Stimulated activated effector memory CD8-positive, alpha-beta T cell treated with anti-CD3 and anti-CD28 coated beads, Interleukin-12 subunit alpha, Interleukin-12 subunit beta, amount 100 ng/mL, for 72 hours (primary cell): ENCODE results near the gene CENPVL1.
"Not testable (repeated sequence)": the region's sequence is repeated elsewhere in the genome, so short reads cannot be mapped to it uniquely, and the experiment has no call there.

Experiments
- ATAC-seq: fragments of 150-1000 bp; cut with Tn5 transposase; 2 replicates; pipeline ENCODE4 v1.10.0; 2021
- DNase-seq, 2 donors: peaks; one replicate each; pipeline ENCODE4 v3.0.0; 2021 to 2022; ENCODE audit warnings: low spot score in 2 of 2
- H3K27ac Mint-ChIP-seq: one replicate; pipeline ENCODE4 v1.8.0; 2022; ENCODE audit warnings: mild to moderate bottlenecking, mixed read lengths
- H3K36me3 Mint-ChIP-seq: one replicate; pipeline ENCODE4 v1.8.0; 2022; ENCODE audit warnings: mild to moderate bottlenecking, mixed read lengths
- H3K4me1 Mint-ChIP-seq: one replicate; pipeline ENCODE4 v1.8.0; 2022; ENCODE audit warnings: mixed read lengths
- H3K4me3 Mint-ChIP-seq: one replicate; pipeline ENCODE4 v1.8.0; 2022; ENCODE audit warnings: mild to moderate bottlenecking, mixed read lengths
- H3K9me3 Mint-ChIP-seq: one replicate; pipeline ENCODE4 v1.8.0; 2022; ENCODE audit warnings: mixed read lengths

The CENPVL1 gene

DNA sequence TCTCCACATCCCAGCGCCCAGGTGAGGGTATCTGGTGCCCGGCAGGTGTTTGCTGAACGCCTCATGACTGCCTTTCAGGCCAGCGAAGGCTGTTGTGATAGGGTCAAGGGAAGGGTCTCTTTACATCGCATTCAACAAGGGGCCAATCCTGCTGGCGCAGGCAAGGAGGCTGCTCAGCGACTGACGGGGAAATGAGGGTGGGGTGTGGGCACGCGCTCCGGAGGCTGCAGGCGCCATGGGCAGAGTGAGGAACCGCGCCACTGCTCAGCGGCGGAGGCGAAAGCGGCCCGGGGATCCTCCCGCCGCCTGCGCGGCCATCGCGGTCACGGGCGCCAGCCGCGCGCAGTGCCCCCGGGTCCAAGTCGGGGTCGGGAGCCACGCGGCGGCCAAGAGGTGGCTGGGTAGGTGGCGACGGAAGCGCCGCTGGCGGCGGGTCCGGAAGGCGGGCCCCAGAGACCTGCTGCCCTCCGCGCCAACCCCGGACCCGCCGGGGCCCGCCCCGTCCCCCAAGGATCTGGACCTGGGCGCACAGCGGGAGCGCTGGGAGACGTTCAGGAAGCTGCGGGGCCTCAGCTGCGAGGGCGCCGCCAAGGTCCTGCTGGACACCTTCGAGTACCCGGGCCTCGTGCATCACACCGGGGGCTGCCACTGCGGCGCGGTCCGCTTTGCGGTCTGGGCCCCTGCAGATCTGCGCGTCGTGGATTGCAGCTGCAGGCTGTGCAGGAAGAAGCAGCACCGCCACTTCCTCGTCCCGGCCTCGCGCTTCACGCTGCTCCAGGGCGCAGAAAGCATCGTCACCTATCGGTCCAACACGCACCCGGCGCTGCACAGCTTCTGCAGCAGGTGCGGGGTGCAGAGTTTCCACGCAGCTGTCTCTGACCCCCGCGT, at the start of gene CENPVL1:
Gene CENPVL1 (plus strand): TSS at position 236 of the 888 bp plus-strand sequence. CDS start 0 bp downstream, at position 236.
- H3K9me3 Mint-ChIP-seq, H3K27ac Mint-ChIP-seq, DNase-seq, H3K4me1 Mint-ChIP-seq, ATAC-seq, H3K36me3 Mint-ChIP-seq, H3K4me3 Mint-ChIP-seq: not testable (repeated sequence)

DNA sequence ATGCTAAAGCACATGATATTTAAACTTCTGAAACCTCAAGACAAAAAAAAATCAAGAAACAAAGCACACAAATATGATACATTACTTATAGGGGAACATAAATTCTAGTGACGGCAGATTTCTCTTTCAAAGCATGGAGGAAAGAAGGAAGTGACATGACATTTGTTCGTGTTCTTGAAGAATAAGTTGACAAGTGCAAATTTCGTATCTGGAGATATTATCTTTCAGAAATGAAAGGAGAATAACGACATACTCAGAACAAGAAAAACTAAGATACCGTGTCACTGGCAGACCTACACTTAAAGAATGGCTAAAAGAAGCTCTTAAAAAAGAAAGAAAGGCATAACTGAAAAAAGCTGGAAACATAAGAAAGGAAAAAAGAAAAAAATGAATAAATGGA, 44.3 kb upstream of the CENPVL1 start:
- Mint-ChIP-seq H3K4me3 (no peak overlapping the region), H3K9me3 (no peaks in the 10 kb centered on the region), H3K27ac (no peak overlapping the region), H3K4me1 (no peaks in the 10 kb centered on the region), H3K36me3 (no peaks in the 10 kb centered on the region)
- ATAC-seq = no peak
- no peak for DNase-seq

DNA sequence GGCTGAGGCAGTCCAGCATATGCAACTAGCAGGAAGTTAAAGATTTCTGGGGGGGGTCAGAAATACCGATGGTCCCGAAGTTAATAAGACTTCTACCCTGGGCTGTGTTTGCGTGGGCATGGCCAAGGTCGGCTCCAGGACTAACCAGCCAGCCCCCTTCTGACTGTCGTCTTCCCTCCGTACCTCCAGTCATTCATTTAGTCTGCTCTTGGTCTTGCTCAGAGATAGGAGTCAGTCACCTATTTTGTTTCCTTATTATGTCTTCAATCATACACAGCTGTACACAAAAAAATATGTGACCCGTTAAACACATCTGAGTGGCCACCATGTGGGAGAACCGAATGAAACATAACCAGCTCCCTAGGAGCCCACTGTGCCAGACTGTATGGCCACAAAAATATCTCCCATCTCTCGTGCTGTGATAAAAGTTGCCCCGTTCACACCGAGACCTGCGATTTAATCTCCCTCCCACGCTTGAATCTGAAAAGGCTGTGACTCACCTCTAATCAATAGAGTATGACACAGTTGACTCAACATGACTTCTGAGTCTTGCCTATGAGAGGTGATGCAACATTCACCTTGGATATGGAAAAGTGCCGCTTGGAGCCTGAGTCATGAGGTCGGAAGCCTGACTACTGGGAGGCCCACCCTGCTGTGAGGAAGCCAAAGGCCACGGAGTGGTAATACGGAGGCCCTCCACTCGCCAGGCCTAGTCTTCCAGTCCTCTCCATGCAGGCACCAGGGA, 30.5 kb upstream of the CENPVL1 start:
- not testable (repeated sequence) for DNase-seq, H3K4me3 Mint-ChIP-seq, H3K9me3 Mint-ChIP-seq, H3K4me1 Mint-ChIP-seq, ATAC-seq, H3K36me3 Mint-ChIP-seq, H3K27ac Mint-ChIP-seq

GRCh38 chrX:51681808-51682719, 28.2 kb upstream of the CENPVL1 start:
- H3K9me3 Mint-ChIP-seq = not testable (repeated sequence)

GRCh38 chrX:51682720-51683062, 27.6 kb upstream of the CENPVL1 start, which contains the start of gene CENPVL2:
Gene CENPVL2, minus strand, starts transcription at chrX:51682831. Its CDS starts 0 bp downstream, at chrX:51682831.
- not testable (repeated sequence) for H3K27ac Mint-ChIP-seq, DNase-seq, H3K4me3 Mint-ChIP-seq, H3K4me1 Mint-ChIP-seq, ATAC-seq, H3K36me3 Mint-ChIP-seq, H3K9me3 Mint-ChIP-seq

More at GRCh38 chrX:51681808-51682719, 28.2 kb upstream of the CENPVL1 start:
- H3K4me1 Mint-ChIP-seq, DNase-seq, H3K27ac Mint-ChIP-seq, H3K4me3 Mint-ChIP-seq, ATAC-seq, H3K36me3 Mint-ChIP-seq: not testable (repeated sequence)

DNA sequence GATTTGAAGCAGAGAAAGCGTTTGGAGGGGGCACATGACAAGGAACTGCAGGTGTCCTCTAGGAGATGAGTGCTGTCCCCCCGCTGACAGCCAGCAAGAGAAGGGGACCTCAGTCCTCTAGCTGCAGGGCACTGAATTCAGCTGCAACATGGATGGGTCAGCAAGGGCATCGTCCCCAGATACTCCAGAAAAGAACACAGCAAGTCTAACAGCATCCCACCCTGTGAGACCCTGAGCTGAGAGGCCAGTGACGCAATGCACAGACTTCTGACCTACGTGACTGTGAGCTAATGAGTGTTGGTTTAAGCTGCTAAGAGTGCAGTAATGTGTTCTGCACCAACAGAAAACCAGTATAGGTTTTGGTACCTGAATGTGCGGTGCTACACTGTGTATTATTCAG, 16.1 kb upstream of the CENPVL1 start:
- no peak for ATAC-seq
- Mint-ChIP-seq H3K27ac (no peak overlapping the region), H3K36me3 (no peaks in the 10 kb centered on the region), H3K4me3 (no peak overlapping the region), H3K9me3 (no peaks in the 10 kb centered on the region), H3K4me1 (no peaks in the 10 kb centered on the region)
- no peak for DNase-seq

GRCh38 chrX:51697397-51697796, 12.9 kb upstream of the CENPVL1 start:
- Mint-ChIP-seq H3K9me3 (no peaks in the 10 kb centered on the region), H3K4me1 (no peaks in the 10 kb centered on the region), H3K36me3 (no peaks in the 10 kb centered on the region), H3K4me3 (no peak overlapping the region), H3K27ac (no peak overlapping the region)
- ATAC-seq = no peak
- no peak for DNase-seq

DNA sequence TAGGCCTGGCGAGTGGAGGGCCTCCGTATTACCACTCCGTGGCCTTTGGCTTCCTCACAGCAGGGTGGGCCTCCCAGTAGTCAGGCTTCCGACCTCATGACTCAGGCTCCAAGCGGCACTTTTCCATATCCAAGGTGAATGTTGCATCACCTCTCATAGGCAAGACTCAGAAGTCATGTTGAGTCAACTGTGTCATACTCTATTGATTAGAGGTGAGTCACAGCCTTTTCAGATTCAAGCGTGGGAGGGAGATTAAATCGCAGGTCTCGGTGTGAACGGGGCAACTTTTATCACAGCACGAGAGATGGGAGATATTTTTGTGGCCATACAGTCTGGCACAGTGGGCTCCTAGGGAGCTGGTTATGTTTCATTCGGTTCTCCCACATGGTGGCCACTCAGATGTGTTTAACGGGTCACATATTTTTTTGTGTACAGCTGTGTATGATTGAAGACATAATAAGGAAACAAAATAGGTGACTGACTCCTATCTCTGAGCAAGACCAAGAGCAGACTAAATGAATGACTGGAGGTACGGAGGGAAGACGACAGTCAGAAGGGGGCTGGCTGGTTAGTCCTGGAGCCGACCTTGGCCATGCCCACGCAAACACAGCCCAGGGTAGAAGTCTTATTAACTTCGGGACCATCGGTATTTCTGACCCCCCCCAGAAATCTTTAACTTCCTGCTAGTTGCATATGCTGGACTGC, 2.8 kb downstream of the CENPVL1 start:
- not testable (repeated sequence) for H3K36me3 Mint-ChIP-seq, ATAC-seq, H3K4me1 Mint-ChIP-seq, H3K4me3 Mint-ChIP-seq, H3K27ac Mint-ChIP-seq, DNase-seq, H3K9me3 Mint-ChIP-seq

- no peaks in the 10 kb centered on the region for H3K4me1 Mint-ChIP-seq
- H3K4me3 Mint-ChIP-seq = no peak overlapping the region
- no peak overlapping the region for H3K27ac Mint-ChIP-seq
- no peak for DNase-seq
- no peak for ATAC-seq
- no peaks in the 10 kb centered on the region for H3K9me3 Mint-ChIP-seq
- H3K36me3 Mint-ChIP-seq = no peaks in the 10 kb centered on the region
Observed at GRCh38 chrX:51728202-51728601, 17.9 kb downstream of the CENPVL1 start.

DNA sequence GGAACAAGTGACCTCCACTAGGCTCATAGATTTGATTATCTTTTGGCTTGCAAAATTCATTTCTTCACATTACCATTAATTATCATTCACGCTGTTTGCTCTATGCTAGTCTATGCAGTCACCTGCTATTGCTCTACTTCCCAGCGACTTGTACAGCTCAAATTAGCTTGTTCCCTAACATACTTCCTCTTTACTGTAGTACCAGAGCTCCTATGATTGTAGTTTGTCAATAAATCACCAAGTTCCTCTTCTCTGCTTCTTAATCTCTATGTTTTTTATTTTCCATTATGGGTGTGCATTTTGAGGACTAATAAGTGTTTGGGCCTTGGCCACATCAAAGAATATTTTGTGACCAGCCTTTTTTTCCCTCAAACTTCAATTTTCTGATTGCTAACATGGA, 26.8 kb downstream of the CENPVL1 start:
- Mint-ChIP-seq H3K27ac (no peak overlapping the region), H3K36me3 (no peaks in the 10 kb centered on the region), H3K9me3 (no peaks in the 10 kb centered on the region), H3K4me3 (no peak overlapping the region), H3K4me1 (no peaks in the 10 kb centered on the region)
- ATAC-seq (no peak), DNase-seq (no peak)

GRCh38 chrX:51742586-51742985, 32.3 kb downstream of the CENPVL1 start:
- H3K36me3 Mint-ChIP-seq = peaks cover 9% of the 10 kb centered on the region
- peak overlapping the region; percentile 82 for H3K27ac Mint-ChIP-seq
- DNase-seq (no peak), ATAC-seq (no peak)
- peaks cover 9% of the 10 kb centered on the region for H3K4me1 Mint-ChIP-seq
- H3K4me3 Mint-ChIP-seq = peak overlapping the region; percentile 80
- H3K9me3 Mint-ChIP-seq = peaks cover 4% of the 10 kb centered on the region

DNA sequence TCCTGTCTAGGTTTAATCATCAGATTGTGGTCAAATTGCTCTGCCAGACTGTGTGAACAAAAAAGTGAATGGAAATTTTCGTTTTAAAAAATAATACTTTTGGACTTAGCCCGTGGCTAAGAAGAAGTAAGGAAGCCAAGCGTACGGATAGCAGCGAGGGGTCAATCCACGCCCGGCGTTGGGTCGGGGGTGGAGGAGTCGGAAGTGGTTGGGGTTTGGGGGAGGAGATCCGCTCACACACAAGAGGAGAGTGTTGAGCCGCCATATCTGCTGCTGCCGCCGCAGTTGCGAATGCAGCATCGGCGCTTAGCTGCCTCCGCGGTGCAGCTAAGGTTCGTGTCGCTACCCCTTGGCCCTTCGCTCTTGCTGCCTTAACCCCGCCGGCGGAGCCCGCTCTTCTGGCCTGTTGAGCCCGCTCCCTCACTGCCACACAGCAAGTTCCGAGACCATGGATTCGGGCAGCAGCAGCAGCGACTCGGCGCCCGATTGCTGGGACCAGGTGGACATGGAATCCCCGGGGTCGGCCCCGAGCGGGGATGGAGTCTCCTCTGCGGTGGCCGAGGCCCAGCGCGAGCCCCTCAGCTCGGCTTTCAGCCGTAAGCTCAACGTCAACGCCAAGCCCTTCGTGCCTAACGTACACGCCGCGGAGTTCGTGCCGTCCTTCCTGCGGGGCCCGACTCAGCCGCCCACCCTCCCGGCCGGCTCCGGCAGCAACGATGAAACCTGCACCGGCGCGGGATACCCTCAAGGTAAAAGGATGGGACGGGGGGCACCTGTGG, 33.1 kb downstream of the CENPVL1 start, which contains the start of gene GSPT2:
Gene GSPT2 (plus strand): TSS at position 264 of the 779 bp plus-strand sequence. CDS start 185 bp downstream, at position 449.
- Mint-ChIP-seq H3K9me3 (peaks cover 4% of the 10 kb centered on the region), H3K36me3 (peaks cover 9% of the 10 kb centered on the region), H3K4me3 (peak within 1 kb of the TSS; percentile 80), H3K27ac (peak within 1 kb of the TSS; percentile 82), H3K4me1 (peaks cover 9% of the 10 kb centered on the region)
- DNase-seq = peak; percentile 23 to 66
- peak; percentile 98 for ATAC-seq

GRCh38 chrX:51747671-51748070, 37.4 kb downstream of the CENPVL1 start:
- peaks cover 4% of the 10 kb centered on the region for H3K9me3 Mint-ChIP-seq
- H3K4me3 Mint-ChIP-seq = no peak overlapping the region

More at GRCh38 chrX:51747671-51748070, 37.4 kb downstream of the CENPVL1 start:
- Mint-ChIP-seq H3K4me1 (peaks cover 9% of the 10 kb centered on the region), H3K36me3 (peaks cover 14% of the 10 kb centered on the region), H3K27ac (no peak overlapping the region)
- ATAC-seq = no peak
- DNase-seq = no peak
